Left renal cortex interstitium (tissue), 4 donors: Measurements from ENCODE around the gene DMBX1. TPM values are rescaled to one million over a fixed set of nuclear protein-coding genes. Genes with fewer than 3 reads are reported as not detected.

Source experiments
- DNase-seq, 4 donors: peaks; one replicate each; pipeline ENCODE4 v3.0.0-alpha.2; 2013; ENCODE audit warnings: low read depth in 4 of 4, low spot score in 2 of 4, missing footprints in 1 of 4
- polyA plus RNA-seq, 4 donors: library from polyadenylated mRNA; unstranded; fragments of 120-200 nt; gene quantifications; one replicate each; pipeline ENCODE4 v1.2.1, GENCODE V29; 2013; ENCODE audit not compliant: insufficient read length in 4 of 4

DMBX1 gene
- polyA plus RNA-seq, 4 donors = 0.09 TPM; not detected in 3

- DNase-seq = no peak
Measured at GRCh38 chr1:46522969-46523320, 33.3 kb downstream of the DMBX1 start.

GRCh38 chr1:46523496-46524353 lies 34.1 kb downstream of the DMBX1 start:
- no peak for DNase-seq

GRCh38 chr1:46524843-46525242 lies 35.2 kb downstream of the DMBX1 start:
- DNase-seq = no peak

GRCh38 chr1:46525253-46525983 lies 35.8 kb downstream of the DMBX1 start:
- no peak for DNase-seq

- DNase-seq = no peak
Measured at GRCh38 chr1:46526013-46526690, 36.5 kb downstream of the DMBX1 start.

GRCh38 chr1:46526691-46527291 lies 37.2 kb downstream of the DMBX1 start:
- no peak for DNase-seq

- DNase-seq = no peak
Measured at GRCh38 chr1:46527474-46528296, 38.0 kb downstream of the DMBX1 start.

GRCh38 chr1:46528297-46528955 lies 38.8 kb downstream of the DMBX1 start:
- DNase-seq = no peak

- no peak for DNase-seq
Measured at GRCh38 chr1:46529031-46529630, 39.5 kb downstream of the DMBX1 start.

GRCh38 chr1:46530311-46530710 lies 40.7 kb downstream of the DMBX1 start:
- no peak for DNase-seq

- no peak for DNase-seq
Measured at GRCh38 chr1:46530791-46531409, 41.3 kb downstream of the DMBX1 start.

GRCh38 chr1:46532095-46532494 lies 42.5 kb downstream of the DMBX1 start:
- DNase-seq = no peak

GRCh38 chr1:46532498-46533178 lies 43.0 kb downstream of the DMBX1 start:
- no peak for DNase-seq

GRCh38 chr1:46533179-46533864 lies 43.7 kb downstream of the DMBX1 start:
- DNase-seq = no peak

GRCh38 chr1:46535063-46535462 lies 45.4 kb downstream of the DMBX1 start:
- no peak for DNase-seq

- no peak for DNase-seq
Measured at GRCh38 chr1:46536527-46536926, 46.9 kb downstream of the DMBX1 start.

GRCh38 chr1:46537651-46538050 lies 48.0 kb downstream of the DMBX1 start:
- DNase-seq = no peak

GRCh38 chr1:46538147-46538546 lies 48.5 kb downstream of the DMBX1 start:
- no peak for DNase-seq
